RPMI7951 (cell line): Measurements from ENCODE around the gene IDI1. TPM values are rescaled to one million over a fixed set of nuclear protein-coding genes. Genes with fewer than 3 reads are reported as not detected.
A peak's percentile ranks its signal among the peaks of the same experiment; 100 is the strongest.
"Not testable (repeated sequence)": the region's sequence is repeated elsewhere in the genome, so short reads cannot be mapped to it uniquely, and the experiment has no call there.

Source experiments
- DNase-seq: peaks from one replicate; pipeline ENCODE4 v3.0.0-alpha.2; 2012; ENCODE audit warnings: low read depth
- total RNA-seq: library from RNA; depleted of rRNA; stranded (reverse); fragments of >200 nt; shearing (Covaris generic); gene quantifications from 2 replicates; pipeline ENCODE4 v1.2.3, GENCODE V29; 2014

The IDI1 gene
- total RNA-seq, 1 experiment from 2014 or later: 163 TPM

DNA sequence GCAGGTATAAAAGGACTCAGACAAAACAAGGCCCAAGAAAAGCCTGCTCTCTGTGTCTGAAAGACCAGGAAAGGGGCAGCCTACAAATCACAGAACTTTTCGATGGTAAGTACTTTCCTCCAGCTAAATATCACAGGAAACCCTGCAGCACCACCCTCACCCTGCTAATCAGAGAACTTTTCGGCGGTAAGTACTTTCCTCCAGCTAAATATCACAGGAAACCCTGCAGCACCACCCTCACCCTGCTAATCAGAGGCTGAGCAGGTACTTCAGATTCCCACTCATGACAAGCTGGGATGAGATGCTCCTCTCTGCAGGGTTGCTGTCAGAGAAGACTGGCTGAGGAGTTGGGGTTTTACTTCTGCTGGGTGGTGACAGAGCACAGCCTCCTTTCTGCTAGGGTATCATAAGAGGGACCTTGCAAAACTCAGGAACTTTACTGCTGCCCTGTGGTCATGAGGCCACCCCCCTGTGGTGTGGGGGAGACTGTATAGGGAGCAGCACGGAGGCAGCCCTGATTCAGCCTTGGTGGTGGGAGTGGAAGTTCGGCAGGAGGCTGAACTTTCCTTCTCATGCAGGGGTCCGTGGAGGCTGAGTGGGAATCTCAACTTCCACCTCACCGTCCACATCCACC is 14.4 kb upstream of the IDI1 start:
- no peak for DNase-seq

GRCh38 chr10:1061930-1062774 is 13.2 kb upstream of the IDI1 start:
- no peak for DNase-seq

GRCh38 chr10:1059902-1060301 is 11.0 kb upstream of the IDI1 start:
- no peak for DNase-seq

DNA sequence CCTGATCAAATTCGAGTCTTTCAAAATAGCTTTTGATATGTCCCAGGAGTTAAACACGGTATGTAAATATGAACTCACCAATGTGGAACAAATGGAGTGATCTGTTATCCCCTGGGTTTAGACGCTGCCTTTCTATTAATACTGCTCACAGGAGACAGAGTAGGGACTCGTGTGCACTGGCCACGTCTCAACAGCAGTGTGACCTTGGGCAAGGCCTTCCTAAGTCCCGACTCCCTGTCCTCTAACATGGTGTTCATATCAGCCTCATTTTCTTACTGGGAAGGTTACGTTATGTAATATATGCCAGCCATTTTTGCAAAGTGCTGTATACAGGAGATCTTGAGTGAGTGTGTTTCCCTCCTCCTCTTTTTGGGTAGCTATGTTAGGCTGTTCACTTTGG is 9.1 kb upstream of the IDI1 start:
- no peak for DNase-seq

DNA sequence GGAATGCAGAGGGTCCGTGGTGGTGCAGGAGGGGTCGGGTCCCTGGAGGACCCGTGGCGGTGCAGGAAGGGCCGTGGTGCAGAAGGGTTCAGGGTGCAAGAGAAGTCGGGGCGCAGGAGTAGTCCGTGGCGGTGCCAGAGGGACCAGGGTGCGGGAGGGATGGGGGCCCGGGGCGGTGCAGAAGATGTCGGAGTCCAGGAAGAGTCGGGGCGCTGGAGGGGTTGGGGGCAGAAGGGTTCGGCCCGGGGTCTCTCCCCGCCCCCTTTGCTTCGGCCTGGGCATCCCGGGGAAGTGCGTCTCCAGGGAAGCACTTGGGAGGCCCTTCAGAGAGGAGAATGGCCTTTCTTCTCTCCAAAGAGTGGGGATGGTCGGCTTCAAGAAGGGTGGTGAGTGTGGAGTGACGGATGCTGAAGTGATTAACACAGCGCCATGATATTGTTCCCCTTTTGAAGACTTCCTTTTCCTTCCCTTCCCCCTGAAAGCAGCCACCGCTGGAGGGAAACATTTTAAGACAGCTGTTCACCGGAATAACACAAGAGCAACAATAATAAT is 8.3 kb upstream of the IDI1 start:
- no peak for DNase-seq

- DNase-seq: peak; percentile 93
These were observed 7.6 kb upstream of the IDI1 start, which contains the start of gene WDR37 for GRCh38 chr10:1056326-1057105. Gene WDR37 (plus strand): TSS chr10:1056385. CDS start chr10:1072156, 15,771 bp downstream.

GRCh38 chr10:1054684-1055083 is 5.8 kb upstream of the IDI1 start:
- no peak for DNase-seq

GRCh38 chr10:1050554-1050953 is 1.6 kb upstream of the IDI1 start:
- DNase-seq: no peak

DNA sequence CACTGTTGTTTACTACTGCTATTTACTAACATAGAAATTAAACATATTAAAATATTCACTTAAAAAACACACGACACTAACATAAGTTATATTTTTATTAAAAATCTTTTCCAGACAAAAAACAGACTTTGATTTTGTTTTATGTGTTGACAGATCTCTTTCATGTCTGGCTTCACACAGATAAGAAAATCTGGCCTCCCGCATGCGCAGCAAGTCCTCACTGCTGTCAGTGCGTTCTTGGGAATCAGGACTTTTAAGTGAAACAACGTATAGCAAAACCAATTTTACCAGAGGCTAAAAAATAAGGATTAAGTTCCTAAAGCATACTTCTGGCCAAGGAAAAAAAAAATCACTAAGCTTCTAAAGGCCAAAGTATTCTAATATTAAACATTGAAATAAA is 1.2 kb upstream of the IDI1 start:
- DNase-seq: peak; percentile 36

DNA sequence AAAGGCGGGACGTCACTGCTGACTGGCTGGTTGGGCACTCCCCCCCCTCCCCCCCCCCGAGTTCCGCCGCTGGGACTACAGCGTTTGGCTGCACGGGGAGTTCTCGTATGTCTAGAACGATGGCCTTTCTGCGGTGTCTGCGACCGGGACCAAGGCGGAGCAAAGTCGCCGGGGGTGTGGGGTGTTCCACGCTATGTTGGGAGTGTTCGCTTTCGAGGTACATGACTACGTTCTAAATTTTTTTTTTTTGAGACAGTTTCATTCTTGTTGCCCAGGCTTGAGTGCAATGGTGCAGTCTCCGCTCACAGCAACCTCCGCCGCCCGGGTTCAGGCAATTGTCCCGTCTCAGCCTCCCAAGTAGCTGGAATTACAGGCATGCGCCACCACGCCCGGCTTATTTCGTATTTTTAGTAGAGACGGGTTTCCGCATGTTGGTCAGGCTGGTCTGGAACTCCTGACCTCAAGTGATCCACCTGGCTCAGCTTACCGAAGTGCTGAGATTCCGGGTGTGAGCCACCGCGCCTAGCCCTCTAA is 573 bp upstream of the IDI1 start:
- DNase-seq: no peak

GRCh38 chr10:1048349-1048731 is 579 bp downstream of the IDI1 start:
- DNase-seq: no peak

- DNase-seq: no peak
These were observed 982 bp downstream of the IDI1 start for GRCh38 chr10:1047937-1048336.

GRCh38 chr10:1045415-1045814 is 3.5 kb downstream of the IDI1 start:
- DNase-seq: no peak

GRCh38 chr10:1044964-1045363 is 4.0 kb downstream of the IDI1 start:
- DNase-seq: no peak

DNA sequence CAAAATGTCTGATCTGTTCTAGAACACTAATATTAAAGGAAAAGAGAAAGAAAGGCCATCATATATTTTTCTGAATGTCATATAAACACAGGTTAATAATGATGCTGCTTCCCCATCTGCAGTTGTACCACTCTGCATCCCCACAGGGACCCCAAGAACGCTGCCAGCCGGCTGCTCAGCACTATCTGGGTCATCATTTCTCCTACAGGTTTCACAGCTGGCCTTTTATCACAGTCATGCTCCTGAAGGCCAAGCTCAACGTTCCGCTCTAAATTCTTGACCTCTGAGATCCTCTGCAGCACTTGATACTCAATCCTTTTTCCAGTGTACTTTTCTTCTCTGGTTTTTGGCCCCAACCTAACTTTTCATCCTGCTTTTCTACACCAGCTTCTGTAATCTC is 4.8 kb downstream of the IDI1 start:
- no peak for DNase-seq

GRCh38 chr10:1043532-1043995 is 5.4 kb downstream of the IDI1 start:
- no peak for DNase-seq

GRCh38 chr10:1041514-1041913 is 7.4 kb downstream of the IDI1 start:
- no peak for DNase-seq

- no peak for DNase-seq
These were observed 8.8 kb downstream of the IDI1 start for GRCh38 chr10:1040133-1040532.

GRCh38 chr10:1038769-1039168 is 10.2 kb downstream of the IDI1 start:
- DNase-seq: not testable (repeated sequence)

DNA sequence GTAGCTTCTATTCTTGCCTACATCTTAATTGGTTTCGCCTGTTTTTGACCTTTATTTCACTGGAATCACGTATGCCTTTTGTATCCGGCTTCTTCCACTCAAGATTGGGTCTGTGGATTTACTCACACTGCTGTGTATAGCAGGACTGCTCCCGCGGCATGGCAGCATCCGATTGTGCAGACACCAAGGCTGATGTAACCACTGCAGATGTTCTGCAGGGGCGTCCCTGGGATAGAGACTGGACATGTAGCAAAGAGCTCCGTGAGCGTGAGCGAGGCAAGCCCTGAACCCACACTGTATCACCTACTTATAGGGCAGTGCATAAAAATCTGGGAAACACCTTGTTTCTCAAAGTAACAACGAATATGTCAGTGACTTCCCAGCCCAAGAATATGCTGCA is 11.8 kb downstream of the IDI1 start:
- no peak for DNase-seq

GRCh38 chr10:1036341-1036791 is 12.6 kb downstream of the IDI1 start:
- peak; percentile 35 for DNase-seq

- no peak for DNase-seq
These were observed 13.7 kb downstream of the IDI1 start for GRCh38 chr10:1035201-1035600.
